OCI-LY1 (cell line): ENCODE measurements around the gene EMILIN3.
A peak's percentile ranks its signal among the peaks of the same experiment; 100 is the strongest.

Experiments used
- H2AFZ ChIP-seq: fragments of 200-600 bp; sonication (generic), shearing (Covaris generic); 2 replicates; pipeline ENCODE4 v1.6.0; 2014; ENCODE audit warnings: antibody characterized with exemption, mild to moderate bottlenecking, low read length
- H3F3A ChIP-seq: fragments of 200-600 bp; sonication (generic), shearing (Covaris generic); 2 replicates; pipeline ENCODE4 v1.6.0; 2014; ENCODE audit warnings: mild to moderate bottlenecking, antibody characterized with exemption, low read length, moderate library complexity; ENCODE audit not compliant: insufficient read depth
- H3K27ac ChIP-seq: fragments of 200-600 bp; sonication (generic); 2 replicates; pipeline ENCODE4 v1.5.1; 2014; ENCODE audit warnings: low read length, mixed run types, mild to moderate bottlenecking, low read depth; ENCODE audit not compliant: poor library complexity, severe bottlenecking
- H3K27me3 ChIP-seq: fragments of 200-600 bp; sonication (generic); 2 replicates; pipeline ENCODE4 v1.6.0; 2014; ENCODE audit warnings: antibody characterized with exemption, mild to moderate bottlenecking, low read length, moderate library complexity; ENCODE audit not compliant: insufficient read depth
- H3K36me3 ChIP-seq: fragments of 200-600 bp; sonication (generic); 2 replicates; pipeline ENCODE4 v1.6.1; 2014; ENCODE audit warnings: mild to moderate bottlenecking, antibody characterized with exemption, low read length, moderate library complexity, mixed read lengths; ENCODE audit not compliant: insufficient read depth
- H3K4me1 ChIP-seq: fragments of 200-600 bp; sonication (generic); 2 replicates; pipeline ENCODE4 v1.5.1; 2014; ENCODE audit warnings: mild to moderate bottlenecking, low read length, moderate library complexity; ENCODE audit not compliant: insufficient read depth, severe bottlenecking
- H3K4me2 ChIP-seq: fragments of 200-600 bp; sonication (generic), shearing (Covaris generic); 2 replicates; pipeline ENCODE4 v1.6.1; 2014; ENCODE audit warnings: low read length
- H3K4me3 ChIP-seq: fragments of 200-600 bp; sonication (generic); 2 replicates; pipeline ENCODE4 v1.5.1; 2014; ENCODE audit warnings: low read length, low read depth, mild to moderate bottlenecking, mixed read lengths; ENCODE audit not compliant: poor library complexity, severe bottlenecking
- H3K79me2 ChIP-seq: fragments of 200-600 bp; shearing (Covaris generic); 2 replicates; pipeline ENCODE4 v1.6.1; 2016; ENCODE audit warnings: mixed run types, low read length, mixed read lengths; ENCODE audit not compliant: insufficient read depth
- H3K9ac ChIP-seq: fragments of 200-600 bp; sonication (generic), shearing (Covaris generic); 2 replicates; pipeline ENCODE4 v1.6.1; 2014; ENCODE audit warnings: mild to moderate bottlenecking, low read length, mixed read lengths
- H3K9me2 ChIP-seq: fragments of 200-600 bp; sonication (generic), shearing (Covaris generic); 2 replicates; pipeline ENCODE4 v1.6.1; 2014; ENCODE audit warnings: low read depth, mild to moderate bottlenecking, low read length, mixed read lengths
- H3K9me3 ChIP-seq: fragments of 200-600 bp; shearing (Covaris generic); 2 replicates; pipeline ENCODE4 v1.6.1; 2014; ENCODE audit warnings: low read length, mixed read lengths
- H4K20me1 ChIP-seq: fragments of 200-600 bp; sonication (generic), shearing (Covaris generic); 2 replicates; pipeline ENCODE4 v1.6.0; 2016; ENCODE audit warnings: mild to moderate bottlenecking, low read length; ENCODE audit not compliant: insufficient read depth
- CTCF ChIP-seq: fragments of 200-600 bp; sonication (generic), shearing (Covaris generic); IDR thresholded peaks from 2 replicates; pipeline ENCODE4 v1.5.1; 2017; ENCODE audit warnings: mild to moderate bottlenecking, antibody characterized with exemption, low read length, moderate library complexity, mixed read lengths
- EZH2 ChIP-seq: fragments of 200-600 bp; sonication (generic), shearing (Covaris generic); IDR thresholded peaks from 2 replicates; pipeline ENCODE4 v1.8.0; 2017; ENCODE audit warnings: borderline replicate concordance, mixed run types, mild to moderate bottlenecking, antibody characterized with exemption, low read length, moderate library complexity, mixed read lengths

EMILIN3 gene

GRCh38 chr20:41344477-41344876 lies 22.1 kb downstream of the EMILIN3 start:
- H3K9me2 ChIP-seq, result no peaks in the 10 kb centered on the region
- H2AFZ ChIP-seq, result no peak overlapping the region
- H3K9ac ChIP-seq, result no peak overlapping the region
- no peaks in the 10 kb centered on the region for H4K20me1 ChIP-seq
- H3K4me1 ChIP-seq, result peaks cover 11% of the 10 kb centered on the region
- H3K79me2 ChIP-seq, result no peaks in the 10 kb centered on the region
- no peak overlapping the region for H3K27ac ChIP-seq
- H3K27me3 ChIP-seq, result no peaks in the 10 kb centered on the region
- no peaks in the 10 kb centered on the region for H3F3A ChIP-seq
- H3K4me2 ChIP-seq, result no peak overlapping the region
- no peak for TF ChIP-seq EZH2
- no peak for TF ChIP-seq CTCF
- no peak overlapping the region for H3K4me3 ChIP-seq
- no peaks in the 10 kb centered on the region for H3K36me3 ChIP-seq
- H3K9me3 ChIP-seq, result no peaks in the 10 kb centered on the region

GRCh38 chr20:41342474-41343464 lies 23.8 kb downstream of the EMILIN3 start:
- no peaks in the 10 kb centered on the region for H3K36me3 ChIP-seq
- no peak overlapping the region for H3K4me3 ChIP-seq
- H3K9me2 ChIP-seq, result no peaks in the 10 kb centered on the region
- no peak overlapping the region for H3K27ac ChIP-seq
- H3K9ac ChIP-seq, result no peak overlapping the region
- H3F3A ChIP-seq, result no peaks in the 10 kb centered on the region
- no peak overlapping the region for H2AFZ ChIP-seq
- H3K4me2 ChIP-seq, result no peak overlapping the region
- no peaks in the 10 kb centered on the region for H3K79me2 ChIP-seq
- H3K4me1 ChIP-seq, result peaks cover 11% of the 10 kb centered on the region
- TF ChIP-seq CTCF (no peak), EZH2 (no peak)
- no peaks in the 10 kb centered on the region for H4K20me1 ChIP-seq
- no peaks in the 10 kb centered on the region for H3K9me3 ChIP-seq
- H3K27me3 ChIP-seq, result no peaks in the 10 kb centered on the region

GRCh38 chr20:41340327-41341055 lies 26.1 kb downstream of the EMILIN3 start, which contains the start of gene LPIN3:
LPIN3 (plus strand) TSS chr20:41340821; CDS start chr20:41345804, 4,983 bp downstream.
- Histone ChIP-seq H2AFZ (no peak within 1 kb of the TSS), H3K4me3 (peak within 1 kb of the TSS; percentile 51), H3F3A (no peaks in the 10 kb centered on the region), H3K4me2 (peak within 1 kb of the TSS; percentile 71), H3K9me3 (no peaks in the 10 kb centered on the region), H3K27me3 (no peaks in the 10 kb centered on the region), H3K36me3 (no peaks in the 10 kb centered on the region), H4K20me1 (no peaks in the 10 kb centered on the region), H3K9ac (no peak within 1 kb of the TSS), H3K27ac (no peak within 1 kb of the TSS), H3K4me1 (peaks cover 11% of the 10 kb centered on the region), H3K79me2 (no peaks in the 10 kb centered on the region), H3K9me2 (no peaks in the 10 kb centered on the region)
- no peak for TF ChIP-seq EZH2
- no peak for TF ChIP-seq CTCF
